Anterior cingulate cortex (tissue), 58 donors: ENCODE measurements around the gene UNC5C.

Experiments
- DNase-seq, 58 donors: peaks; one replicate each; lab custom pipeline; 2025; lab: John Stamatoyannopoulos, UW

The UNC5C gene

DNA sequence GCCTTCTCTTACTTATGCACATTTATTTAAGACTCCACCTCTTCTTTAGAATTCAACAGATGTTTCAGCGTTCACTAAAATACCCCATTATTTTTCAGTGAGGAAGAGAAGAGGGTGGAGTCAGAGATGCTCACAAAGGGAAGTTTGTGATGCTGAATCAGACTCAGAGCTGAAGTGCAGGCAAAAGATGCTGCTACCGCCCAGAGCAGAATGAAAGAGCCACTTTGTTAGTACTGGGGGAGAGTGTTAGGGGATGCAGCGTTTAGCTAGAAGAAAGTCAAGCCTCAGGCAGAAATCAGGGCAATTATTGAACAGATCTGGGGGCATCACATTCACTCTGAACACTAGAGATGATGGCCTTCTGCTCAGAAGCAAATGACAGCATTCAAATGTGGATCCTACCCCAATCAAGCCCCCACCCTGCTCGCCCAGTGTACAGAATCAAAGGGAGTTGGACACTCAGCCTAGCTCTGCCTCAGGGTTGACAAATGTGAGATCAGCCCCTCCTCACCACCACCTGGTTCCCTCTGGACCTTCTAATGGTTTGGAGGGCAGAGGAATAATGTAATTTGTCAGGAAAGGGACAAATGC lies 138.3 kb downstream of the UNC5C start:
- DNase-seq, result peak in 35 of 58 donors; percentile 7 to 81 (median 52)

DNA sequence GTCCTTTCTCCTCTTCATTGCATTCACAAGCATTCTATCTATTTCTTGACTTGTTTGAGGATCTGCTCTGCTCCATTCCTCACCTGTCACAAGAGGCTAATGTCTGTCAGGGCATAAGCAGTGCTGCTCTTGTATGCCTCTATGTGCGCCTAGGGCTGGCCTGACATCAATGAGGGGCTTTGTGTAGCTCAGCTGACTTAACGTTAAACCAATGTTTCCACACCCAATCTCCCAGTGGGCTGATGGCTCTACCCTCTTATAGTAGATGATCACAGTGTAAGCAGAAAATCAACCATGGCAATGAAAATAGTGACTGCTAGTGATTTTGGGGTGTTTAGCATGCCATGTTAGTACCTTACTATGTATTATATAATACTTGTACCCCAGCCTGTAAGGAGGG lies 139.0 kb downstream of the UNC5C start:
- DNase-seq, result peak in 13 of 58 donors; percentile 6 to 50 (median 16)

DNA sequence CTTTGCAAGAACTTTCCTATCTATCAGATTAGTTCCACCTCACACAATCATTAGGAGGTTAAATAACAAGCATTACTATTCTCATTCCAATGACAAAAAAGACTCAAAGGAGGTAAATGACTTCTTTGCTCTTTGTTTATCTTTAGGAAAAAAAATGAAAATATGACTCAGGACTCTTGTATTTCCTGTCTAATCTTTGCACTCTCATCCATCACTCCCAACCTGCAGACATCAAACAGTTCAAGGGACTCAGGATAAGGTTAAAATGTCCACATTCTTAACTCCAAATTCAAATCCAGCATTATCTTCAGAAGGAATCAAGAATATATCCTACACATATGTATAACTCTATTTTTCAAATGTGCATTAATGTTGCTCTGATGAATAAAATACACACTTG lies 139.6 kb downstream of the UNC5C start:
- no peak for DNase-seq

DNA sequence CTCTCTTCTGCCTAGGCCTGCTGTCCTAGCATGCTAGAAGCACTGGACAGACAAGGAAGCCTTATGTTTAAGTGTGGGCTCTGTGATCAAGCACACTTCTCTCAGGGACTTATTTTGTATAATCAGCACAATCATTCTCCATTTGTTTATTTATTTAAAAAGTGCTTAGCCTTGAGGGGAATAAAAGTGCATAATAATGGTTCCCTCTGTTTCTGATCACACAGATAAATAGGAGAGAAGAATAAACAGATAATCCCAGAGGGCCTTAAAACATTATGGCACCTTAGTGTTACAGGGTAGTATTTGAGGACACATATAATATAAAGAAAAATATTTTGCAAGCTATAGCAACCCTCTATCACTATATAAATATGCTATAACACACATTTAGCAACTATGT lies 146.5 kb downstream of the UNC5C start:
- DNase-seq, result no peak

- no peak for DNase-seq
These were observed 150.6 kb downstream of the UNC5C start for GRCh38 chr4:95398217-95398616.

DNA sequence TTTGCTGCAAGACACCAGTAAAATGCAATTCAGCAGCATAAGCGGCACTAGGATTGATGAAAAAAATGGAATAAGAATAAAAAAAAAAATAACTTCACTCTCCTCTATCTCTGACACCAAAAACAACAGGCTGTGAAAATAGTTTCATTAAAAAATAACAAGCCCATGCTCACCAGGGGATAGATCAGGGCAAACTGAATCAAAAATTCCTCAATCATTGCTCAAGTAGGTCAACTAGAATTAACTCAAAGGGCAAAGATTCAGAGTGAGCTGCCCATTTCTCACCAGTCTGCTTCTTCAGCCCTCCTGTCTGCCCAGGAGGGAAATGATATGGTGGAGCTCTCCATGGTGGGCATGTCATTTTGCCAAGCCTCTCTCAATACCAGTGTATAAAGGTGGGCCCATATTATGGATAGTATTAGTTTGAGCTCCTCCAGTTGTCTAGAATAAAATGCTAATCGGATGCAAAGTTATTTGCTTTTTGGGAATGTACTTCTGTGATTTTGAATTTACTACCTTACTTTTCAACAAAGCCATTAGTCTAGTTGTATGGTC lies 153.9 kb downstream of the UNC5C start:
- DNase-seq, result no peak

DNA sequence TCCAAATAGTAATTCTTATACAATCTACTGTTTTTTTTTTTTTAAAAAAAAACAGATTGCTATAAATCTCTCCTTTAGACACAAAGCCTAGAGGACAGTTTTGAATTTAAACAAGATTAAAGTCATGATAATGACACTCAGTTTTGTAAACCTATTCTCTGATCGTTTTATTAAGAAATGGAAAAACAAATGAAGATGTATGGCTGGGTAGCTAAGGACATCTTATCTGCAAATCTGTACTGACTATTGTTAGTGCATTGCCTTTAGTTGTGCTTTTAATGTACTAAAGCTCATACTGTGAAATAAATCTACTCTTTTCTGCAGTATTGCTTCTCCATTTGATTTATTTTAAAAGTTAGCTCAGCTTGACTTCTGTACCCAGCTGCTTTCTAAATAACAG lies 155.0 kb downstream of the UNC5C start:
- DNase-seq, result no peak

DNA sequence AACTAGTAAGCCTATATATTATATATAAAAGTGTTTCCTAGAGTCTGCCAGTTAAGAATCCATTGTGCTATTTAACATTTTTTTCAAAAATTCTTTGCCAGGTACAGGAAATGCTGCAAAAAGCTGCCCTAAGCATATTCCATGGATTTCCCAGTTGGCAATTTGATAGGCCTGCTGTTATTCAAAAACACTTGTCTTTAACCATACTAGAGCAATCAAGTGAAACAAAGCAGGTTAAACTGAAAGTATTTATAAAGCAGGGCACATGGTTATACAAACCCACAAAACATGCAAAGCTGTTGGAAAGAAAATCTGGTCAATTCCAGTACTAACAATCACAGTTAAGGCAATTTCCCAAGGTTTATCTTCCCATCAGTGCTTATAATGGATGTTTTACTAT lies 159.9 kb downstream of the UNC5C start:
- no peak for DNase-seq

DNA sequence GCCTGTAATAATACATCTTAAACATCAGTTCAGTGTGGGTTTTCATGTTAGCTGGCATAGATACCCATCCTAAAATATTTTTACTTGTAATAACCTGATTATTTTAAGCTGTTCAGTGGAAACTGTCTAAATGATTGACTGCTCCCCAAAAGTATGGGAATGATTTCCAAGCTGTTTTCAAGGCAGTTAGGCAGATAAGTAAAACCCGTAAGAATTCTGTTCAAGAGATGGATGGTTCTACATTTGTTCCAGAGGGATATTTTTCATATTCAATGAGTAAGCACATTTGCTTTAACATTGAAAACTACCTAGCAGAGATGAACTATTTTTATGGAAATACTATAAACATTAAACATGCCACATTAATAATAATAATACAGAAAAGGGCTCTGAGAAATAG lies 161.1 kb downstream of the UNC5C start:
- no peak for DNase-seq

- no peak for DNase-seq
These were observed 162.4 kb downstream of the UNC5C start for GRCh38 chr4:95386410-95386809.

DNA sequence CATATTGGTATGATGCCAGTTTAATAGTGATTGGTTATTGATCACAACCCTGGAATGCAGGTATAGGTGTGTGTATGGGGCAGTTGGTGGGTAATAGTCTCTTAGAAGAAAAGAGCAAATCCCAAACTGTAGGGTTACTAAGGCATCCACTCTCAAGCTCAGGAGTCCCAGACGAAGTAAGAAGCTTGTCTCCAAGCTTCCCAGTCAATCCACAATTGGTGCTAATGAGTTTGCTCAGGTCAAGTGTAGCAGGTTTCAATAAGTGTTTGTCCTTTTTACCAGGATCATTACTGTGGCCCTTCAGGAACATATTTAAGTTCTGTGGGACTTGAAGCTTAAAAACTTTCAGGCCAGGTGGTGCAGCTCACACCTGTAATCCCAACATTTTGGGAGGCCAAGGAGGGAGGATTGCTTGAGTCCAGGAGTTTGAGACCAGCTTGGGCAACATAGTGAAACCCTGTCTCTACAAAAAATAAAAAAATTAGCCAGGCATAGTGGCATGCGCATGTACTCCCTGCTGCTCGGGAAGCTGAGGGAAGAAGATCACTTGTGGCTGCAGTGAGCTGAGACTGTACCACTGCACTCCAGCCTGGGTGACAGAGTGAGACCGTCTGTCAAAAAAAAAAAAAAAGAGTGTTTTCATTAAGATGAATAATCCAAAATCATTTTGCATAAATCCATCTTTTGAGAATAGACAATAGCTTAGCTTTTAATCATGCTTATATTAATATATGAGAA lies 166.8 kb downstream of the UNC5C start:
- DNase-seq, result no peak

- no peak for DNase-seq
These were observed 169.1 kb downstream of the UNC5C start for GRCh38 chr4:95379633-95380032.

- no peak for DNase-seq
These were observed 171.3 kb downstream of the UNC5C start for GRCh38 chr4:95377366-95377900.

DNA sequence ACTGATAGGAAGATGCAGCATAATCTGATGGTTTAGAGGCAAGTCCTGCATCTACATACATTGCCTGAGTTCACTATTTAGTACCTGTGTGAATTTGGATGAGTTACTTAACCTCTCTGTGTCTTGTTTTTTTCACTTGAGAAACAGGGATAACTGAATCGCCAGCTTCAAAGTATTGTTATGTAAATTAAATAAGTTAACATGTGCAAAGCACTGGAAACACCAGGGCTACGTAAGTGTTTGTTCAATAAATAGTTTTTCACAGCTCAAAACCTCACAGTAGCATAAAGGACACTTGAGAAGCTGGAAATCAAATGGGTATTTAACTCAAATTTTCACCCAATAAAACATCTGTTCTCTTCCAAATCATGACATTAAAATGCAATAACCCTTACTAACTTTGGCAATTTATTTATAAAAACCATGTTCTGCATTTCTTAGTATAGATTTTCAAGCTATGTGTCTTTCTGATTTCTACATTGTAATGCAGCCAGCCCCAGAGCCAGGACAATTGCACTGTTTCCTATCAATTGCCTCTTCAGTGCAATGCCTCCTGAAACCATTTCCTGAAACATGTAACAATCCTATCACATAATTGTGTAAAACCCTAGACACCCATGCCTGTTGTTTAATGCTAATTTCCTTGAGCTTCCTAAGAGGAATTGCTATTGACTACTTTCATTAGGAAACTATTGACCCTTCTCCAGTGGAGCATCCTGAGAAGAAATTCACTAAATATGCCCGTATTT lies 177.1 kb downstream of the UNC5C start:
- DNase-seq, result no peak

GRCh38 chr4:95367824-95368223 lies 180.9 kb downstream of the UNC5C start:
- no peak for DNase-seq

DNA sequence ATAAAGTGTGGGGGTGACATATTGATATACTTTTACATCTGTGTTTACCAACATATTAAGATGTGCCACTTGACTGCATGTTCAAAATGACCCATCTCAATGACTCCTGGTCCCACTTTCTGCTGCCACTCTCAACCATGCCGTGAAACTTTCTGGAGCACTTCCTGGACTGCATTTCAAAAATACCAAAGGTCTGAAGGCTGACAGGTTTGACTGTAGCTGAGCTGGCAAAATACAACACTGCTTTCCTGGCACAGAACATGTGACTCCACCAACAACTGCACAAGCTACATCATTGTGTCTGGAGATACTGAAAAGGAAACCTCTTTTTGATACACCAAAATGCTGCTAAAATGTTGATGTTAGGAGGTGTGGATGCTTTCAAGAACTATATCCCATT lies 184.8 kb downstream of the UNC5C start:
- DNase-seq, result peak in 2 of 58 donors; percentile 2 to 13

DNA sequence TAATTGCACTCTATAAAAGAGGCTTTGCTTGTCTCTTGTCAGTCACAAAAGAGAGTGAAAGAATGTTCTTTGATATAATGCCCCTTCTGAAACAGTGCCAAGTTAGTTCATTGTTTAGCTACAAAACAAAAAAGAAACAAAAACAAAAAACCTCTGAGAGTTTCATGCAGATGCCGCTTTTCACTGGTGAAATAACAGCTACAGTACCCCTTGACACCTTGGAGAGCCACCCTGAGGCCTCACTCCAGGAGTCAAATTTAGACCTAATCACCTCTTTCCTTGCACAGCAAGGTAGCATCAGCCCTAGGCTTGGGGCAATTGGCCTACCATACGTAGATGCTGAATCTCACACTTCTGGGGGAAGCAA lies 185.2 kb downstream of the UNC5C start:
- no peak for DNase-seq

- peak in 11 of 58 donors; percentile 7 to 48 (median 20) for DNase-seq
These were observed 185.7 kb downstream of the UNC5C start for GRCh38 chr4:95362906-95363558.

GRCh38 chr4:95362066-95362465 lies 186.7 kb downstream of the UNC5C start:
- DNase-seq, result peak in 2 of 58 donors; percentile 2 to 15

DNA sequence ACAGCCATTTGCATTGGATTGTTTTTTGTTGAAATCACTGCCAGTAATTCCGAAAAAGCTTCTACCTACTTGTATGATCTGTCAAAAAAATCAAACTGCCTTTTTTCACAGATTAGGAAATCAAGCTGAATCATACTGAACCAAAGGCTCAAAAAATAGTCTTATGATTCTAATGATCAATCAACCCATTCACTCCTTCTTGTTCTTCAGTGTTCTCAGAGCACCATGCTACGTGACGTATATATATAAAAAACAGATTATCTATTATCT lies 187.1 kb downstream of the UNC5C start:
- DNase-seq, result no peak
